Umbilical cord (tissue), 2 donors: ENCODE measurements around the gene TAPT1. TPM values are rescaled to one million over a fixed set of nuclear protein-coding genes. Genes with fewer than 3 reads are reported as not detected.
"Not testable (repeated sequence)": the region's sequence is repeated elsewhere in the genome, so short reads cannot be mapped to it uniquely, and the experiment has no call there.

Source experiments
- DNase-seq: peaks from one replicate; pipeline ENCODE4 v3.0.0-alpha.2; 2015; ENCODE audit warnings: low spot score
- total RNA-seq: library from RNA; depleted of rRNA; stranded (reverse); fragments of >200 nt; gene quantifications from one replicate; pipeline ENCODE4 v1.2.3, GENCODE V29; 2014; ENCODE audit warnings: low replicate concordance; ENCODE audit not compliant: insufficient read depth

Gene TAPT1
- total RNA-seq, 1 donor from 2014 or later = 54.7 TPM

- no peak for DNase-seq
Measured at GRCh38 chr4:16213121-16213520, 13.2 kb downstream of the TAPT1 start.

- DNase-seq = no peak
Measured at GRCh38 chr4:16212138-16212782, 14.0 kb downstream of the TAPT1 start.

GRCh38 chr4:16207409-16207808 lies 18.9 kb downstream of the TAPT1 start:
- DNase-seq = no peak

DNA sequence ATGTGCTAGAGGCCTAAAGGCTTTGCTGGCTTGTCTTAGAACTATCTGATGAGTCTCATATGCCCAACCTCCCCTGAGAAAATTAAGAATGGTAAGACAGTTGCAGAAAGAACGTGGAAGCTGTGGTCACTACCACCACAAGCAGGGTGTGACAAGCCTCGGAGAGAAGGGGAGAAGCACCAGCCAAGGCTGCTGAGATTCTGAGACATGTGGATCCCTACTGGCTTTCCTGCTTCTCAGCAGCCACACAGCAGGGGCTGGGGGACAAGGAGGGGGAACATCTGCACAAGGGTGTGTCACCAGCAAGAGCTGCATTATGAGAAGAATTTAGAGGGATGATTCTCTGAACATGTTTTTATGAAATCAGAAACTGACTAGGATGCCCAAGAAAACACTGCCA lies 19.4 kb downstream of the TAPT1 start:
- no peak for DNase-seq

GRCh38 chr4:16206301-16206700 lies 20.0 kb downstream of the TAPT1 start:
- no peak for DNase-seq

DNA sequence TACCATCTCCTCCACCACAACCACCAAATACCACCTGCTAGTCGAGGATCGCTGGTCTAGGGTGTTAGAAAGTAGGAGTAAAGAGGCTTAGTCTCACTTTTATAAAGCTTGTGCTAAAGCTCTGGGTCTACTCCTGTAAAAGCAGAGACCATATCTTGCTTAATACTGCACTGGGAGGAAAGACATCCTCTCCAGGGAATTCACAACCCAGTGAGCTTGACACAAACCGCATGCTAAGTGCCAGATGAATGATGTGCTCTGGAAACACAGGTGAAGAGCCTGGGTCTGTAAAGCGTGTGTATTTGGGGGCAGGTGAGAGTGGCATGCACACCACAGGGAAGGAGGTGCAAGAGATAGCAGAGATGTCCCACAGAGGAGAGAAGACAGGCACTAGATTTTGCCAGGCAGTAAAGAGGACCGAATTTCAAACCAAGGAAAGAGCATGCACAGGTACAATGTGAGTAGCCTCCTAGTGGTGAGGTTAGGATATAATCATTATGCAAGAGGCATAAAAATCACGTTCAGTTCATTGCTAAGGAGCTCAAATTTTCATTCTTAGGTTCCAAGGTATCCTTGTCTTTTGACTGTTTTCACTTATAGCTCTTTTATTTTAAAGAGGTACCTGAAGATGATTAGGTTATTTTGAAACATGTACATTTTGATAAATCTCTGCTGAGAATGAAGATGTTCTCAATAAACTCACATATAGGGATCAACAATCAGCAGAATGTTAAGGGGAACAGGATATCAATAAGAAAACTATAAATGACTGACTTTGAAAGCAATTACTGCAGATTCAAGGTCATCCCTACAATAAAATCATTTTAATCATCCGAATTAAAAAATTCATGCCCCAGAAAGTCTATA lies 20.7 kb downstream of the TAPT1 start:
- no peak for DNase-seq

GRCh38 chr4:16204505-16204904 lies 21.8 kb downstream of the TAPT1 start:
- DNase-seq = no peak

DNA sequence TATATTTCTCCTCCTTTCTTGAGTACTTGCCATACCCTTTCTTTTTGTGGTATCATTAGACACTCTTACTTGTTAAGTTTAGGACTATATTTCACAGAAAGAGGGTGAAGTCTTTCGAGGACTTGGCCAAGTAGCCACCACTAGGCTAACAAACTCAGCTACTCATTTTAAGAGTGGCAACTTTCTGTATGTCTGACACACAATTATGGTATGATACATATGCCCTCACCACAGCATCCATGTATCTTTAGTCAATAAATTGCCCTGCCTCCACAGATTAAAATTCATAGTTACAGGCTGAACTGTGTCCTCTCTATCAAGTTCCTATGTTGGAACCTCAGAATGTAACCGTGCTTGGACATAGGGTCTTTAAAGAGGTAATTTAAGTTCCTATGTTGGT lies 23.2 kb downstream of the TAPT1 start:
- no peak for DNase-seq

DNA sequence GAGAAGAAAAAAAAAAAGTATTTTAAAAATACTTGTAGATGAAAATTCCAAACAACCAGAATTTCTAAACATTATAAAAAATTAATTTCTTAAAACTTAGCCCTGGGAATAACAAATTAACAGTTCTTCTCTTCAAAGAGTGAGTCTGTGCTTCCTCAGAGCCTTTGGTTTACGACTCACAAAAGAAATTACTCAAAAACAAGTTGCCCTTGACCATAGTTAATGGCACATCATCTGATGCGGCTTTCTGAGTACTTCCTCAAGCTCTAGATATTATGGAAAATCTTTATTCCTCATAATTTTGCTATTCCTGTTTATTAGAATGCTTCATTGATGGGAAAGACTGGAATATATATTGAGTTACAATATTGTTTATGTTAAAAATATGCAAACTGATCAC lies 23.7 kb downstream of the TAPT1 start:
- DNase-seq = no peak

GRCh38 chr4:16199093-16199492 lies 27.2 kb downstream of the TAPT1 start:
- DNase-seq = peak; percentile 24

DNA sequence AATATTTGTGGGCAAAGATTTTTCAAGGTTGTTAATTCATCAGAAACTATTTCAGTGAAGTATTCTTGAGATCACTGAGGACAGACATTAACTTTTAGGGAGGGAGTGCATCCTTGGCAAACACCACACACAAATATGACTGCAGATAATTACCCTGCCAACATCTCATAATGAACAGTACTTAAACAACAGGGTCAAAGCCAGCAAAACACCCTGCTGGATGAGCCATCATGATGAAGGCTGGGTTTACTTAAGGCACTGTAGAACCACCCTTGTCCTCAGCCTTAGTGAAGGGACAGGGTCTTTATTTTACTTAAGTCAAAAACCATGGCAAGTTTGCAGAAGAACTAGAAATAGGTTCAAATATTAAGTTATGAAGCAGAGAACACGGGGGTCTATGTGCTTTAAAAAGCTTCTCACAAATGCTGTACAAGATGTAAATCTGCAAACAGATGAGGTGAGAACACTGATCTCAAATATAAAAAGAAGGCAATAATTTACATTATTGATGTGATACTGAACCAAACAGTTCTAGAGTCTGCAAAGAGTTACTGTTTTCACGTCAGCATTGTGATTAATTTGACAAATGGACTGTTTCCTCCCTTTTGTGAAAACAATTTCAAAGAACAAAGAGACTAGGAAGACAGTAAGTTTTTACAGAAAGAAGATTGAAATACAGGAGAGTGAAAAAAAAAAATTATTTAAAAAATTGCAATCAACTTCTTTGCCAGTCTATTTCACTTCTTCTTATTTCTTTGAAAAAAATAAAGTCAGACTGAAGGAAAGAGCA lies 28.2 kb downstream of the TAPT1 start:
- DNase-seq = no peak

GRCh38 chr4:16196482-16197393 lies 29.5 kb downstream of the TAPT1 start:
- DNase-seq = peak; percentile 84

DNA sequence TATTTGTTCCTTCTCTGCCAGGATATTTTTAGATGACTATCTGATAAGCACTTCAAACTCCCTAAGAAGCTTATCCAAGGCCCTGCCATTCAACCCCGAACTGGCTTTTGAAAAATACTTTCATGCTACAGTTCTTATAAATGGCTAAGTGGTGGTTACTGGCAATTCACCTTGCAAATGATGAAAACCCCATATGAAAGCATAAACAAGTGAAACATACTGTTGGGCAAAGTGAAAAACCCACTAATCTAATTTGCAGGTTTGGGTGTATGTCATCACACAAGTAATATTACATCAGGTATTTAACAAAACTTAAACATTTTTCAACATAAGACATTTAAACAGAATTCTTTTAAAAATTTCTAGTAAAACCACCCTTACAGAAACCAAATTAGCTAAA lies 31.1 kb downstream of the TAPT1 start:
- DNase-seq = no peak

GRCh38 chr4:16194798-16195197 lies 31.5 kb downstream of the TAPT1 start:
- not testable (repeated sequence) for DNase-seq

DNA sequence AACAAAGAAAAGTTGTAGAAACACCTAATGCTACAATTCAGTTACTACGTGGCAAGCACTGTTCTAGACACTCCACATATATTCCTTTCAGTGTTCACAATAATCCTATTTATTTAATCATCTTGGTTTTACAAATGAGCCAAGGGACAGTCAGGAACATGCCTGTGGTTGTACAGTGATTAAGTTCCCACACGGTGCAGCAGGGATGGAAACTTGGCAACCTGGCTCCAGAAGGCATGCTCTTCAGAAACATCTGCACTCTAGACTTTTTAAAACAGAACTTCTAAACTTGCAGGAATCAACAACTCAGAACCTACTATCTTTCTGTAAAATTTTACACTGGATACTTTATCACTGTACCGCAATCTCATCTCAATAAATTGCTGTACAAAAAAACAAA lies 32.1 kb downstream of the TAPT1 start:
- DNase-seq = no peak

GRCh38 chr4:16192631-16193518 lies 33.4 kb downstream of the TAPT1 start:
- peak; percentile 27 for DNase-seq

DNA sequence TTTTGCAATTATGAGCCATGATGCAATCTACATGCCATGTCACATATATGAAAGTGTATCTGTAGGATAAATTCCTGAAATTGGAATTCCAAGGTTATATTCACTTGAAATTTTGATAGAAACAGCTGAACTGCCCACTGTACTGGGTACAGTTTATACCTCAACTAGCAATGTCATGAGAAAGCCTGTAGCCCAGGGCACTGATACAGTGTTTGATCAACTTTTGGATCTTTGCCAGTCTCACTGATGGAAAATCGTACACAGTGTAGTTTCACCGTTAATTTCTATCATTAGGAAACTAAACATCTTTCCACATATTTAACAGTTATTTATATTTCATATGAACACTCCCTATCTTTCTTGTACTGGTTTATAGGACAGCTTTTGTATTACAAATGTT lies 34.2 kb downstream of the TAPT1 start:
- DNase-seq = no peak

DNA sequence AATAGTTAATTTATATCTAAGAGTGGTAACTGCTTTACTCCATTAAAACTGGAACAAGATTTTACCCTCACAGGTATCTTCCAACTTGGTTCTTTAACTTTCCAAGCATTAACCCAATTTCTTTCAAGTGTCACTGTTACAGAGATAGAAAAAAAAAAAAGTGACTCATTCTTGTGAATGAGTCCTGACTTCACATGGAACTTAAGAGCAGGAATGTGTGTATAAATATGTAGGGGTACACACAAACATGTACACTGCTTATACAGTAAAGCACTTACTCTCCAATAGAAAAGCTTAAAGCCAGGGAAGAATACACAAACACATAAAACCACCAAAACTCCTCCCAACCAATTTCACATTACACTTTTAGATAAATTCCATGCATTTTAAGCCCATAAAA lies 38.8 kb downstream of the TAPT1 start:
- no peak for DNase-seq

DNA sequence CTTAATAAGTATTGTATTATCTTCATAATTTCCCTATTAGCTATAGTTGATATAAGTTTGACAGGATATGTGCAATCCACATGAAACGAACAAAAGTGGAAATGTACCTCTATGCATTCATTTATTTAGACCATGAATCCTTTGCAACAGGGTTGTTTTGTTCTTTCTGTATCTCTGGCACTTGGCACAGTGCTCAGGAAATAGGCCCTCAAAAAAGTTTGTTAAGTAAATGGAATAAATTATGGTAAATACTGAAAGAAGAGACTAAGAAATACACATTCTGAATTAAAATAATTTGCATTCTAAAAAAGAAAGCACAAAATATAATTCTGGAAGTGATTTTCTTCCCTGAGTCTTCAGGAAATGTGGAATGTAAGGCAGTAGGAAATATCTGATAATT lies 39.3 kb downstream of the TAPT1 start:
- no peak for DNase-seq

DNA sequence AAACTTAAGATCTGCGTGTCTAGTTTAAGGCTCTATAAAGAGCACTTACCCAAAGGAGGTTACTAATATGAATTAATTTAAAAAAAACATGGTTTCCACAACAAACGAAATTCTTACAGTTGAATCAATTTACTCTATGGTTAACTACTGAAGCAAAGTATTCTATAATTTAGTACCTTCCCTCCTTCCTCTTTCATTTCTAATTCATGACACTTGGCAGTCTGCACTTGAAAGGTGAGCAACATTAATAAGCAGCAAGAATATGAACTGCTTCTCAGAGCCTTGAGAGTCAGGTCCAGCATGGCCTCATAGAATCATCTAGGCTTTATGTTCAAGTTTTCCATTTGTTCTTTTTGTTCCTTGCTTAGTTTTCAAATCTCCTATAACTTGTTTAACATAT lies 42.7 kb downstream of the TAPT1 start:
- no peak for DNase-seq
